ENCODE data around the gene GNRH2. TPM values are rescaled to one million over a fixed set of nuclear protein-coding genes. Genes with fewer than 3 reads are reported as not detected.

Gene GNRH2, protein sequence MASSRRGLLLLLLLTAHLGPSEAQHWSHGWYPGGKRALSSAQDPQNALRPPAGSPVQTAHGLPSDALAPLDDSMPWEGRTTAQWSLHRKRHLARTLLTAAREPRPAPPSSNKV
- total RNA-seq (2022; extraction: Qiagen RNA extraction) = 0.18 to 0.22 TPM (median 0.21 TPM) in 4 of 5 replicates, not detected in the other

GRCh38 chr20:3043322-3043721, at the start of gene GNRH2:
Gene GNRH2, plus strand, starts transcription at chr20:3043622. Its CDS starts 793 bp downstream, at chr20:3044415.

DNA sequence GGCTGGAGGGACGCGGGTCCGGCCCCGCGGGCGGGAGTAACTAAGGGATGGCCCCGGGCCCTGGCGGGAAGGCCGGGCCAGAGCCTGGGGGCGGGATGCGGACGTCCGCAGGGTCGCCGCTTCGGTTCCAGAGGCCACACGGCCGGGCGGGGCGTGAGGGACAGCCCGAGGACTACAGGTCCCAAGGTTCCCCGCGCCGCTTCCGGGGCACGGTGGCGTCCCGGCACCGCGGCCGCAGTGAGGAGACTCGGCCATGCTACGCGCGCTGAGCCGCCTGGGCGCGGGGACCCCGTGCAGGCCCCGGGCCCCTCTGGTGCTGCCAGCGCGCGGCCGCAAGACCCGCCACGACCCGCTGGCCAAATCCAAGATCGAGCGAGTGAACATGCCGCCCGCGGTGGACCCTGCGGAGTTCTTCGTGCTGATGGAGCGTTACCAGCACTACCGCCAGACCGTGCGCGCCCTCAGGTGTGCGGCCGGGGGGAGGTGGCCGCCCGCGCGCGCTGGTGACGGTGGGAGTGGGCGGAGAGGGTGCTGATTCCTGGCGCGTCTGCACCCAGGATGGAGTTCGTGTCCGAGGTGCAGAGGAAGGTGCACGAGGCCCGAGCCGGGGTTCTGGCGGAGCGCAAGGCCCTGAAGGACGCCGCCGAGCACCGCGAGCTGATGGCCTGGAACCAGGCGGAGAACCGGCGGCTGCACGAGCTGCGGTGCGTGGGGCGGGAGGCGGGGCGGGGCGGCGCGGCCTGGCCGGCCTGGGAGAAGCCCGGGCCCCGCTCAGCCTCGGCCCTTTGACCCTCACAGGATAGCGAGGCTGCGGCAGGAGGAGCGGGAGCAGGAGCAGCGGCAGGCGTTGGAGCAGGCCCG, 2.6 kb downstream of the GNRH2 start, which contains the start of gene MRPS26:
TSS of gene MRPS26 (plus strand) at position 237 of the 861 bp plus-strand sequence. CDS start at position 254, 17 bp downstream.

DNA sequence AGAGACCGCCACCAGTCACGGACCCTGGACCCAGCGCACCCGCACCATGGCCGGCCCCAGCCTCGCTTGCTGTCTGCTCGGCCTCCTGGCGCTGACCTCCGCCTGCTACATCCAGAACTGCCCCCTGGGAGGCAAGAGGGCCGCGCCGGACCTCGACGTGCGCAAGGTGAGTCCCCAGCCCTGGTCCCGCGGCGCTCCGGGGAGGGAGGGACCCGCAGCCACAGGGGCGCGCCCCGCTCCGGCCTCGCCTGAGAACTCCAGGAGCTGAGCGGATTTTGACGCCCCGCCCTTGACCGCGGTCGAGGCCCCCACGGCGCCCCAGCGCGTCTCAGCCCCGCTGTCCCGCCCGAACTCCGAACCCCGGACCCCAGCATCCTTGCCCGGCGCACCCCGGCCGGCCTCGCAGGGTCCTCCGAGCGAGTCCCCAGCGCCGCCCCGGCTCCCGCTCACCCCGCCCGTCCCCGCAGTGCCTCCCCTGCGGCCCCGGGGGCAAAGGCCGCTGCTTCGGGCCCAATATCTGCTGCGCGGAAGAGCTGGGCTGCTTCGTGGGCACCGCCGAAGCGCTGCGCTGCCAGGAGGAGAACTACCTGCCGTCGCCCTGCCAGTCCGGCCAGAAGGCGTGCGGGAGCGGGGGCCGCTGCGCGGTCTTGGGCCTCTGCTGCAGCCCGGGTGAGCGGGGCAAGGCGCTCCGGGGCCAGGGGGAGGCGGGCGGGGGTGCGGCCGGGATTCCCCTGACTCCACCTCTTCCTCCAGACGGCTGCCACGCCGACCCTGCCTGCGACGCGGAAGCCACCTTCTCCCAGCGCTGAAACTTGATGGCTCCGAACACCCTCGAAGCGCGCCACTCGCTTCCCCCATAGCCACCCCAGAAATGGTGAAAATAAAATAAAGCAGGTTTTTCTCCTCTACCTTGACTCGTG, 28.4 kb downstream of the GNRH2 start, which contains the start of gene OXT:
TSS of gene OXT (plus strand) at position 11 of the 920 bp plus-strand sequence. CDS start at position 47, 36 bp downstream.

DNA sequence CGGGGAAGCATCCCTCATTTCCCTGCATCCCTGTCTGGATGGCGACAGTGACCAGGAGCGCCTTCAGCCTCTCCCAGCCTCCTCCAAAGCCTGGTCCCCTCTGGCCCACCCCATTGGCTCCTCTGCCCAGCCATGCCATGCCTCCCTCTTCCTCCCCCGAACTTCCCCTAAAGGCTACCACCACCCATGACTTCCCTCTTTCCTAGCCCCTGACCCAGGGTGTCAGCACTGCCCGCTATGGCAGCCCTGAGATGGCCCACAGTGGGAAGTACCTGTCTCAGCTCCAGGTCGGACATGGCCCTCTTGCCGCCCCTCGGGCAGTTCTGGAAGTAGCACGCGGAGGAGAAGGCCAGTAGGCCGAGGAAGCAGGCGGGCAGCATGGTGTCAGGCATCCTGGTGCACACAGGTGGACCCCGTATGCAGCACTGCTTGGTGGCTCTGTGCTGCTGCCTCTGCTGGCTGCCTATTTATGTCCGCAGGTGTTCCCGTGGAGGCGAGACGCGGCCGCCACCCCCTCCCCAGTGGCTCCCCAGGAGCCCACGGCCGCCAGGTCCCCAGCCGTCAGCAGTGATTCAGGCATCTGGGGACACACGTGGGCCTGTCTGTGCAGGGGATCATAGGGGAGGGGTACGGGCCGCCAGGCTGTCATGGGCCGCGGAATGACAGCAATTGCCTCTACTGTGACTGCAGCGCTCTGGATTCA, 41.0 kb downstream of the GNRH2 start, which contains the start of gene AVP:
TSS of gene AVP (minus strand) at position 442 of the 703 bp plus-strand sequence. CDS start at position 392, 50 bp downstream.

Other genes with a start within 250 kb of the GNRH2 start
- gene CPXM1, start 243.0 kb upstream of the GNRH2 start, total RNA-seq (2022; extraction: Qiagen RNA extraction) = 0.03 TPM in 1 of 5 replicates, not detected in the others
- 0.23 to 0.49 TPM (median 0.31 TPM) in 4 of 5 replicates, not detected in the other for gene C20orf141, start 228.6 kb upstream of the GNRH2 start, total RNA-seq (2022; extraction: Qiagen RNA extraction)
- 0.06 TPM in 1 of 5 replicates, not detected in the others for gene TMEM239, start 227.3 kb upstream of the GNRH2 start, total RNA-seq (2022; extraction: Qiagen RNA extraction)
- gene PCED1A, start 203.0 kb upstream of the GNRH2 start, total RNA-seq (2022; extraction: Qiagen RNA extraction) = 18.9 to 29.6 TPM (median 26.6 TPM) in 5 replicates
- gene VPS16, start 202.9 kb upstream of the GNRH2 start, total RNA-seq (2022; extraction: Qiagen RNA extraction) = 25.3 to 34.9 TPM (median 29.9 TPM) in 5 replicates
- 33.0 to 40.6 TPM (median 38.4 TPM) in 5 replicates for gene PTPRA, start 170.1 kb upstream of the GNRH2 start, total RNA-seq (2022; extraction: Qiagen RNA extraction)
- 106 to 165 TPM (median 157 TPM) in 5 replicates for gene MRPS26, start 2.4 kb downstream of the GNRH2 start, total RNA-seq (2022; extraction: Qiagen RNA extraction)
- gene OXT, start 28.0 kb downstream of the GNRH2 start, total RNA-seq (2022; extraction: Qiagen RNA extraction) = not detected in 5 replicates
- not detected in 5 replicates for gene AVP, start 41.1 kb downstream of the GNRH2 start, total RNA-seq (2022; extraction: Qiagen RNA extraction)
- gene FASTKD5, start 116.2 kb downstream of the GNRH2 start, total RNA-seq (2022; extraction: Qiagen RNA extraction) = 46.8 to 52.8 TPM (median 47.9 TPM) in 5 replicates
- 4.9 to 6.0 TPM (median 5.8 TPM) in 5 replicates for gene UBOX5, start 116.2 kb downstream of the GNRH2 start, total RNA-seq (2022; extraction: Qiagen RNA extraction)
- gene LZTS3, start 129.9 kb downstream of the GNRH2 start, total RNA-seq (2022; extraction: Qiagen RNA extraction) = 4.4 to 5.9 TPM (median 5.6 TPM) in 5 replicates
- gene DDRGK1, start 161.1 kb downstream of the GNRH2 start, total RNA-seq (2022; extraction: Qiagen RNA extraction) = 78.2 to 103 TPM (median 99.3 TPM) in 5 replicates
- gene ITPA, start 165.9 kb downstream of the GNRH2 start, total RNA-seq (2022; extraction: Qiagen RNA extraction) = 131 to 148 TPM (median 134 TPM) in 5 replicates
- 10.2 to 13.8 TPM (median 13.0 TPM) in 5 replicates for gene SLC4A11, start 195.6 kb downstream of the GNRH2 start, total RNA-seq (2022; extraction: Qiagen RNA extraction)